Kidney (tissue), 14 donors: ENCODE results near the gene STEAP3. TPM values are rescaled to one million over a fixed set of nuclear protein-coding genes. Genes with fewer than 3 reads are reported as not detected.

Source experiments
- DNase-seq, 5 donors: peaks; one replicate each; pipeline ENCODE4 v3.0.0-alpha.2; 2013 to 2020
- FAIRE-seq: peaks from 2 replicates; lab custom pipeline; 2012; peaks lifted over from hg19 to GRCh38; lab: Jason Lieb, UNC
- H3K27ac ChIP-seq, 2 donors: one replicate each; pipeline ENCODE4 v1.7.0; 2013; ENCODE audit warnings: low read depth in 2 of 2, low read length in 2 of 2, inconsistent platforms in 1 of 2
- H3K27me3 ChIP-seq: one replicate; pipeline ENCODE4 v1.7.1; 2013; ENCODE audit warnings: low read length, inconsistent platforms; ENCODE audit not compliant: control insufficient read depth, insufficient read depth
- H3K36me3 ChIP-seq, 3 donors: one replicate each; pipeline versions ENCODE4 v1.7.0 to v1.7.1; 2013; ENCODE audit warnings: low read length in 3 of 3, control low read depth in 1 of 3, inconsistent platforms in 1 of 3; ENCODE audit not compliant: insufficient read depth in 3 of 3, control insufficient read depth in 2 of 3
- H3K4me1 ChIP-seq, 3 donors: one replicate each; pipeline versions ENCODE4 v1.7.0 to v1.7.1; 2013; ENCODE audit warnings: low read length in 3 of 3, inconsistent platforms in 1 of 3, low read depth in 1 of 3; ENCODE audit not compliant: control insufficient read depth in 2 of 3, insufficient read depth in 2 of 3
- H3K4me3 ChIP-seq, 3 donors: one replicate each; pipeline versions ENCODE4 v1.7.0 to v1.8.1; 2013; ENCODE audit warnings: low read length in 3 of 3, control low read depth in 1 of 3, inconsistent platforms in 1 of 3
- H3K9ac ChIP-seq, 3 donors: one replicate each; pipeline versions ENCODE4 v1.7.0 to v1.7.1; 2013; ENCODE audit warnings: low read length in 3 of 3, control low read depth in 1 of 3, inconsistent platforms in 1 of 3
- H3K9me3 ChIP-seq, 3 donors: one replicate each; pipeline versions ENCODE4 v1.7.0 to v1.7.1; 2013; ENCODE audit warnings: low read length in 3 of 3, control low read depth in 1 of 3, inconsistent platforms in 1 of 3; ENCODE audit not compliant: control insufficient read depth in 2 of 3, insufficient read depth in 1 of 3
- intact Hi-C: fragments of 100-400 bp; cut with DNase I; formaldehyde crosslinking; loops from one replicate; pipeline ENCODE4 v1.11.1; 2022
- polyA plus RNA-seq: library from polyadenylated mRNA; stranded (reverse); fragments of 350-450 nt; fragmentation: Illumina TruSeq; extraction: RNeasy Lipid Tissue Mini Kit (QIAGEN cat#74804); gene quantifications from one replicate; pipeline ENCODE4 v1.2.3, GENCODE V29; 2014; ENCODE audit warnings: low read depth, low replicate concordance; ENCODE audit not compliant: insufficient read depth
- total RNA-seq: library from RNA; stranded (reverse); fragmentation: NEBNext Ultra II Directional; extraction: Animal tissue kit (Norgen Biotek cat#: 25700); gene quantifications from one replicate; pipeline ENCODE4 v1.2.1, GENCODE V29; 2021
- TF ChIP-seq, protein P1 (sequence below): IDR thresholded peaks from 3 replicates; pipeline ENCODE4 v1.5.1; 2012; ENCODE audit warnings: mild to moderate bottlenecking, moderate library complexity, borderline replicate concordance; ENCODE audit not compliant: insufficient read depth; ENCODE audit errors: extremely low read depth
- donor health status: control.
- donor health status: control.
- donor health status: control.
- donor health status: control.
- donor health status: control.
- donor health status: DM: yes; HTN: yes; CAD: no.
- donor health status: Normal renal cell carcinoma (clear cell type).

Gene STEAP3
- total and polyA plus RNA-seq, 2 donors from 2014 or later: 6.7 to 25.4 TPM

DNA sequence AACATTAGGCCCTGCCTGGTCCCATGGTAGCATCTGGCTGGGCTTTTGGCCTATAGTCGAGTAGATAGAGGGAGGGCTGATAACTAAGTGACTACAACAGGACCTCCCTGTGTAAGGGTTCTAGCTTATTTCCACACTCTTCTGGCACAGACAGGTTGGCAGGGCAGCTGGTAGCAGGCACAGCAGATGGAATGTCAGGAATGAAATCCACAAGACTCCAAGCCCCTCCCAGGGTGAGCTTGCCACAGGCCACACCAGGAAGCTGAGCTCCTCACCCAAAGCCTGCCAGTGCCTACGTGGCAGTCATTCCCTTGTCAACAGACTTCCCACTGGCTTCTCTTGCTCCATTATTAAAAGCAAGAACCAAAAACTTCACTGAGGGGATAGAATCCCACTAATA, 44.4 kb upstream of the STEAP3 start:
- H3K4me1 ChIP-seq: no peaks in the 10 kb centered on the region

DNA sequence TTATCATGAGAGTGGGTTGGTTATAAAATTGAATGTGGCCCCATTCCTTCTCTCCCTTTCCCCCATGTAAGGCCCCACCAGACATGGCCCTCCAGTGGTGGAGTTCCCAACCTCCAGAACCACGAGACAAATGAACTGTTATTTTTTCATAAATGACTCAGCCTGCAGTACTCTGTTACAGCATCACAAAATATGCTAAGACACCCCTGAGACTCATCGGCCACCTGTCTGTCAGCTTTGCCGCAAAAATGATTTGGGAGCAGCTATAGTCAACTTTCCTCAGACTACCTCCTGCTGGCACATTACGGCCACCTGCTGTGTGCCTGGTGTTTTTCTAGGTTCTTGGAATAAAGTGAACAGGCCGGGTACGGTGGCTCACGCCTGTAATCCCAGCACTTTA, 43.6 kb upstream of the STEAP3 start:
- intact Hi-C loops: no loop called here

More for the DNA sequence above, 44.4 kb upstream of the STEAP3 start:
- intact Hi-C loops: no loop called here
- TF ChIP-seq, protein P1, sequence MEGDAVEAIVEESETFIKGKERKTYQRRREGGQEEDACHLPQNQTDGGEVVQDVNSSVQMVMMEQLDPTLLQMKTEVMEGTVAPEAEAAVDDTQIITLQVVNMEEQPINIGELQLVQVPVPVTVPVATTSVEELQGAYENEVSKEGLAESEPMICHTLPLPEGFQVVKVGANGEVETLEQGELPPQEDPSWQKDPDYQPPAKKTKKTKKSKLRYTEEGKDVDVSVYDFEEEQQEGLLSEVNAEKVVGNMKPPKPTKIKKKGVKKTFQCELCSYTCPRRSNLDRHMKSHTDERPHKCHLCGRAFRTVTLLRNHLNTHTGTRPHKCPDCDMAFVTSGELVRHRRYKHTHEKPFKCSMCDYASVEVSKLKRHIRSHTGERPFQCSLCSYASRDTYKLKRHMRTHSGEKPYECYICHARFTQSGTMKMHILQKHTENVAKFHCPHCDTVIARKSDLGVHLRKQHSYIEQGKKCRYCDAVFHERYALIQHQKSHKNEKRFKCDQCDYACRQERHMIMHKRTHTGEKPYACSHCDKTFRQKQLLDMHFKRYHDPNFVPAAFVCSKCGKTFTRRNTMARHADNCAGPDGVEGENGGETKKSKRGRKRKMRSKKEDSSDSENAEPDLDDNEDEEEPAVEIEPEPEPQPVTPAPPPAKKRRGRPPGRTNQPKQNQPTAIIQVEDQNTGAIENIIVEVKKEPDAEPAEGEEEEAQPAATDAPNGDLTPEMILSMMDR: no peak
- Histone ChIP-seq H3K27me3 (no peaks in the 10 kb centered on the region), H3K4me3 (no peak overlapping the region), H3K9ac (no peak overlapping the region), H3K27ac (no peak overlapping the region), H3K36me3 (no peaks in the 10 kb centered on the region), H3K9me3 (no peaks in the 10 kb centered on the region)
- FAIRE-seq: no peak
- no peak for DNase-seq

GRCh38 chr2:119180892-119181291, 42.7 kb upstream of the STEAP3 start:
- intact Hi-C loops: no loop called here
- Histone ChIP-seq H3K36me3 (no peaks in the 10 kb centered on the region), H3K9ac (no peak overlapping the region), H3K4me1 (no peaks in the 10 kb centered on the region), H3K27ac (no peak overlapping the region), H3K27me3 (no peaks in the 10 kb centered on the region), H3K4me3 (no peak overlapping the region), H3K9me3 (no peaks in the 10 kb centered on the region)
- FAIRE-seq (no peak), DNase-seq (no peak)
- TF ChIP-seq, protein P1: no peak

More for the DNA sequence above, 43.6 kb upstream of the STEAP3 start:
- TF ChIP-seq, protein P1: no peak
- no peak overlapping the region for H3K9ac ChIP-seq
- DNase-seq: no peak
- H3K9me3 ChIP-seq: no peaks in the 10 kb centered on the region
- H3K36me3 ChIP-seq: no peaks in the 10 kb centered on the region
- H3K4me1 ChIP-seq: no peaks in the 10 kb centered on the region
- H3K4me3 ChIP-seq: no peak overlapping the region
- no peak overlapping the region for H3K27ac ChIP-seq
- FAIRE-seq: no peak
- H3K27me3 ChIP-seq: no peaks in the 10 kb centered on the region

- DNase-seq: no peak
- Histone ChIP-seq H3K4me3 (no peak overlapping the region), H3K27me3 (no peaks in the 10 kb centered on the region), H3K4me1 (no peaks in the 10 kb centered on the region), H3K27ac (no peak overlapping the region), H3K9me3 (no peaks in the 10 kb centered on the region), H3K9ac (no peak overlapping the region), H3K36me3 (no peaks in the 10 kb centered on the region)
- TF ChIP-seq, protein P1: no peak
- no peak for FAIRE-seq
- intact Hi-C loops: no loop called here
Observed at GRCh38 chr2:119181391-119181790, 42.2 kb upstream of the STEAP3 start.
